Naive thymus-derived CD4-positive, alpha-beta T cell (primary cell): ENCODE results near the gene WWOX. TPM values are rescaled to one million over a fixed set of nuclear protein-coding genes. Genes with fewer than 3 reads are reported as not detected.
A peak's percentile ranks its signal among the peaks of the same experiment; 100 is the strongest.

ENCODE experiments used
- ATAC-seq: fragments of 150-1000 bp; cut with Tn5 transposase; 2 replicates; pipeline ENCODE4 v1.10.0; 2021; ENCODE audit warnings: mild to moderate bottlenecking, moderate library complexity
- CTCF ChIA-PET: fragments of 350-600 bp; sonication (Branson Sonifier 250); formaldehyde crosslinking; loops from one replicate; lab custom pipeline; 2021; ENCODE audit warnings: antibody characterized with exemption; lab: Charles Lee
- POLR2A ChIA-PET: fragments of 350-600 bp; sonication (Branson Sonifier 250); formaldehyde crosslinking; loops from one replicate; lab custom pipeline; 2021; ENCODE audit warnings: antibody characterized with exemption, inconsistent platforms; lab: Charles Lee
- DNase-seq, 9 donors: peaks; one replicate each; pipeline versions ENCODE4 v3.0.0 to v3.0.0-alpha.2; 2020 to 2022; ENCODE audit warnings: mixed read lengths in 1 of 9
- H3K27ac ChIP-seq: one replicate; pipeline ENCODE4 v1.7.0; 2013; ENCODE audit warnings: mild to moderate bottlenecking, low read depth, low read length, moderate library complexity
- H3K27me3 ChIP-seq, 2 donors: one replicate each; pipeline ENCODE4 v1.7.0; 2013; ENCODE audit warnings: low read length in 2 of 2, mild to moderate bottlenecking in 2 of 2, moderate library complexity in 2 of 2; ENCODE audit not compliant: control insufficient read depth in 2 of 2, insufficient read depth in 2 of 2
- H3K36me3 ChIP-seq, 3 experiments: 1 replicate in 2 of 3; 2 replicates in 1 of 3; pipeline ENCODE4 v1.7.0; 2013; ENCODE audit warnings: low read length in 3 of 3, mild to moderate bottlenecking in 3 of 3, moderate library complexity in 1 of 3; ENCODE audit not compliant: insufficient read depth in 3 of 3, control insufficient read depth in 2 of 3
- H3K4me1 ChIP-seq, 2 donors: one replicate each; pipeline ENCODE4 v1.7.0; 2013; ENCODE audit warnings: low read length in 2 of 2, mild to moderate bottlenecking in 2 of 2, moderate library complexity in 1 of 2; ENCODE audit not compliant: control insufficient read depth in 2 of 2, insufficient read depth in 2 of 2
- H3K4me3 ChIP-seq: 2 replicates; pipeline ENCODE4 v1.7.0; 2013; ENCODE audit warnings: mild to moderate bottlenecking, low read length
- H3K9me3 ChIP-seq, 3 experiments: 1 replicate in 2 of 3; 2 replicates in 1 of 3; pipeline ENCODE4 v1.7.0; 2013; ENCODE audit warnings: low read length in 3 of 3; ENCODE audit not compliant: control insufficient read depth in 2 of 3
- H3K27ac Mint-ChIP-seq, 9 donors: one replicate each; pipeline ENCODE4 v1.8.0; 2020 to 2022; ENCODE audit warnings: mixed read lengths in 9 of 9, mild to moderate bottlenecking in 8 of 9, moderate library complexity in 5 of 9, inconsistent platforms in 2 of 9
- H3K27me3 Mint-ChIP-seq, 5 donors: one replicate each; pipeline ENCODE4 v1.8.0; 2021 to 2022; ENCODE audit warnings: mixed read lengths in 5 of 5, mild to moderate bottlenecking in 1 of 5
- H3K36me3 Mint-ChIP-seq, 5 donors: one replicate each; pipeline ENCODE4 v1.8.0; 2020 to 2022; ENCODE audit warnings: mixed read lengths in 5 of 5, mild to moderate bottlenecking in 3 of 5, inconsistent platforms in 1 of 5
- H3K4me1 Mint-ChIP-seq, 7 donors: one replicate each; pipeline ENCODE4 v1.8.0; 2020 to 2022; ENCODE audit warnings: mixed read lengths in 7 of 7, mild to moderate bottlenecking in 3 of 7, inconsistent platforms in 1 of 7
- H3K4me3 Mint-ChIP-seq, 10 donors: one replicate each; pipeline ENCODE4 v1.8.0; 2020 to 2022; ENCODE audit warnings: mild to moderate bottlenecking in 10 of 10, mixed read lengths in 10 of 10, moderate library complexity in 6 of 10, inconsistent platforms in 2 of 10
- H3K9me3 Mint-ChIP-seq, 11 donors: one replicate each; pipeline ENCODE4 v1.8.0; 2020 to 2022; ENCODE audit warnings: mixed read lengths in 11 of 11, mild to moderate bottlenecking in 4 of 11, inconsistent platforms in 1 of 11, moderate library complexity in 1 of 11
- intact Hi-C, 2 donors: fragments of 100-400 bp; cut with micrococcal nuclease; formaldehyde crosslinking; loops; one replicate each; pipeline ENCODE4 v1.15.1; 2023
- polyA plus RNA-seq, 2 donors: library from polyadenylated mRNA; unstranded; fragments of 300-500 nt; fragmentation: Illumina TruSeq; gene quantifications; one replicate each; pipeline ENCODE4 v1.2.3, GENCODE V29; 2021
- total RNA-seq, 6 experiments: library from RNA in 5 of 6; stranded (reverse) in 5 of 6; gene quantifications; 1 replicate in 5 of 6; 2 replicates in 1 of 6; pipeline ENCODE4 v1.2.3 and lab custom pipeline; 2021 to 2026

WWOX gene
- total and polyA plus RNA-seq, 7 experiments from 2014 or later = 13.8 to 31.1 (median 20.8) TPM

DNA sequence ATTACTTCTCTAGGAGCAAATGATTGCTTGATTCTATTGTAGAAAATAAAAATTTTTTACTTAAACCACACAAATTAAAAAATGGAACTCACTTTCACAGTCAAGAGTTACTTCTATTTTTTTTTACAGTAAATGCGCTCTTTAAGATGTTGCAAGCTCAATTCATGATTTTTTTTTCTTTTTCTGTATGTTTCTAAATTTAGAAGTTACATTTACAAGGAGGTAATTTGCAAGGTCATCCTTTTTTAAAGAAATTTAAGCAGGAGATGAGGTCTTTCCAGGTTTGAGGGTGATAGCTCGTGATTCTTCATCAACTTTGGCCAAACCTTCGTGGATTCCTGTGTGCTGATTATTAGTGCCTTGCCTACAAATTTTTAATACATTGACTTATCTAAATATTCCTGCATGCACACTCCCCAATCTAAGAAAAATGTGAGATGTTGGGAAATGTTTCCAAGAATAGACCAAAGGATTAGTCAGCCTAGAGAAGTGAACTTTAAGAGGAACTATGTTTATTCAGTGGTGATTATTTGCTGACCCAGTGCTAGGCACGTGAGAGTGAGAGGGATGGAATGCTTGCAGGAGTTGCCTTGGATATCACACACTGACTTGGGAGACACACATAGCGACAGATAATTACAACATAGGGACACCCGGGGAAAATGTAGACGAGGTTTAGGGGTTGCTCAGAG lies 1071.2 kb downstream of the WWOX start:
- CTCF ChIA-PET = no interaction called here
- Mint-ChIP-seq H3K9me3 (peaks cover 7 to 14% (median 10%) of the 10 kb centered on the region in 11 donors), H3K4me3 (no peak overlapping the region), H3K27me3 (peaks cover 0 to 9% (median 0%) of the 10 kb centered on the region in 5 donors), H3K4me1 (peaks cover 0 to 22% (median 4%) of the 10 kb centered on the region in 7 donors), H3K27ac (no peak overlapping the region), H3K36me3 (peaks cover 7 to 15% (median 10%) of the 10 kb centered on the region in 5 donors)
- no peak for DNase-seq
- Histone ChIP-seq H3K27me3 (no peaks in the 10 kb centered on the region), H3K4me3 (no peak overlapping the region), H3K27ac (no peak overlapping the region), H3K4me1 (no peaks in the 10 kb centered on the region), H3K9me3 (no peaks in the 10 kb centered on the region), H3K36me3 (no peaks in the 10 kb centered on the region)
- ATAC-seq = peak; percentile 69
- intact Hi-C loops = no loop called here
- POLR2A ChIA-PET = no interaction called here

DNA sequence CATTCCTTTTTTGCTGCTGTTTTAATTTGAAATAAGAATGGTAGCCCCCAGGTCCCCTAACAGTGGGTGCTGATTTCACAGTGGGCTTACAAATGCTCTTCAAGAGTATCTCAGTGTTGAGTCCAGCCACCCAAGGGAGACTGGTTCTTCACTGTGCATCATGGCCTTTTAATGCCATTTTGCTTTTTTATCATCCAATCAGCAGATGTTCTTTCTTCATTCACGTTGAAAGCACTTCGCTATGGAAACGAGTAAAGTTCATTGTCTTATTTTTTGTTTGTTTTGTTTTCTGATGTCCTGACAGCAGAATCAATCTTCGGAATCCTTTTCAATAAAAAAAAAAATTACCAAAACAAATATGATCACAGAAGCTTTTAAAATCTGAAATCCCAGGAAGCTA lies 1072.0 kb downstream of the WWOX start:
- ATAC-seq = no peak
- H3K9me3 Mint-ChIP-seq = peaks cover 8 to 20% (median 13%) of the 10 kb centered on the region in 11 donors
- H3K27ac Mint-ChIP-seq = no peak overlapping the region
- no peak for DNase-seq
- intact Hi-C loops = no loop called here
- no peaks in the 10 kb centered on the region for H3K36me3 ChIP-seq
- no peaks in the 10 kb centered on the region for H3K27me3 ChIP-seq
- H3K4me3 Mint-ChIP-seq = no peak overlapping the region
- ChIA-PET CTCF (no interaction called here), POLR2A (no interaction called here)
- no peak overlapping the region for H3K27ac ChIP-seq
- peaks cover 9 to 19% (median 14%) of the 10 kb centered on the region in 5 donors for H3K36me3 Mint-ChIP-seq
- peaks cover 0 to 11% (median 0%) of the 10 kb centered on the region in 5 donors for H3K27me3 Mint-ChIP-seq
- no peaks in the 10 kb centered on the region for H3K4me1 ChIP-seq
- H3K9me3 ChIP-seq = no peaks in the 10 kb centered on the region
- H3K4me3 ChIP-seq = no peak overlapping the region
- peaks cover 0 to 26% (median 7%) of the 10 kb centered on the region in 7 donors for H3K4me1 Mint-ChIP-seq

DNA sequence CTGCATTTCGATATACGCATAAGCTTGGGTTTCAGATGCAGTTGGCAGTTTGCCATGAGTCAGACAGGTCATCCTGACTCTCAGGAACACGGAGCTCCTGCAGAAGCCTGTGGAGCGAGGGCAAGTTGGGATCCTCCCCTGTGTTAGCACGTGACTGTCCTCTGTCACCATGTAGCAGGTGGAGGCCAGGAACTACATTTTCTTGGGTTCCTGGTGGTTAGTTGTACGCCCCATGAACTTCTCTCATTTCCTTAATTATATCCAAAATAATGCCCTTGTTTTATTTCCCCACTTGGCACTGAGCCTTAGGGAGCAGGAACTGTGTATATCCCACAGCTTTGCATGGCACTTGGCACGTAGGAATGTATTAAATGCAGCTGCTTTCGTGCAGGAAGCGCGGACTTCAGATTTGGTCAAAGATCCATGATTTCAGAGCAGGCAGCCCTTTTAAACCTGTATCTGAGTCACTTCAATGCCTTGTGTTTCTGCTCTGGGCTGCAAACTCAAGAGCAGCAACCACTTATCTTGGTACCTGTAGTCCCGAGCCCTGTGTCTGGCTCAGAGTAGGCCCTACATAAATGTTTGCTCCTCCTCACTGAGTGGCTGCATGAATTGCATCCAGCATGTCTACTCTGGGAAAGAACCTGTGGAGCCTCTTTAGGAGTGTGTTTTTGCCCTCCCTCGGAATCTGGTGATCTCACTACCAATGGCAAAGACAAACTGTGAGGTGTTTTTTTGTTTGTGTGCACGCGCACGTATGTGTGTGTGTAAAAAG lies 1072.7 kb downstream of the WWOX start:
- H3K4me1 ChIP-seq = no peaks in the 10 kb centered on the region
- no peak for ATAC-seq
- no peaks in the 10 kb centered on the region for H3K27me3 ChIP-seq
- H3K4me3 Mint-ChIP-seq = no peak overlapping the region
- POLR2A ChIA-PET = no interaction called here
- H3K9me3 ChIP-seq = no peaks in the 10 kb centered on the region
- peaks cover 0 to 27% (median 7%) of the 10 kb centered on the region in 7 donors for H3K4me1 Mint-ChIP-seq
- H3K4me3 ChIP-seq = no peak overlapping the region
- no peak overlapping the region for H3K27ac ChIP-seq
- no peaks in the 10 kb centered on the region for H3K36me3 ChIP-seq
- intact Hi-C loops = no loop called here
- no peak overlapping the region for H3K27ac Mint-ChIP-seq
- no peak for DNase-seq
- peaks cover 11 to 20% (median 14%) of the 10 kb centered on the region in 5 donors for H3K36me3 Mint-ChIP-seq
- CTCF ChIA-PET = no interaction called here
- peaks cover 0 to 11% (median 0%) of the 10 kb centered on the region in 5 donors for H3K27me3 Mint-ChIP-seq
- H3K9me3 Mint-ChIP-seq = peaks cover 8 to 24% (median 14%) of the 10 kb centered on the region in 11 donors

DNA sequence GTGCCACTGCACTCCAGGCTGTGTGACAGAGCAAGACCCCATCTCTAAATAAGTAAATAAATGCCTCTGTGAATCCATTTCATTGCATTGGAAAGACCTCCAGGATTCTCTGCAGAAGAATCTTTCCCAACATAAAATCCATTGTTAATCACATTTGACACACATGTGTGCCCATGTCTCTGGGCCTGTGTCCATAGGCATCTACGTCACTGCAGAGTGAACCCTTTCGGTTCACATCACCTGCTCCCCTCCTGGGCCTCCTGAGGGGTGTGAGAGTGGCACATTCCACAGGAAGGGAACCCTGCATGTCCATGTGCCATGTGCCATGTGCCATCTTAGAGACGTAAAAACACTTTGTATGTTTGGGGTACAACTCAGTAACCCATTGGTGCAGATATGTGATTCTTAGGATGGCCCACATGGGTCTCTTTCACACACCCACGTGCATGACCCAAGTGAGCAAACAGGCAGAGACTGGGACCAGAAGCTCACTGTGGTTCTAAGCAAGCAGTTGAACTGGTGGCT lies 1073.6 kb downstream of the WWOX start:
- ChIA-PET POLR2A (no interaction called here), CTCF (no interaction called here)
- DNase-seq (no peak), ATAC-seq (no peak)
- H3K27me3 Mint-ChIP-seq = peaks cover 0 to 8% (median 0%) of the 10 kb centered on the region in 5 donors
- Histone ChIP-seq H3K27ac (no peak overlapping the region), H3K4me1 (no peaks in the 10 kb centered on the region), H3K27me3 (no peaks in the 10 kb centered on the region), H3K9me3 (no peaks in the 10 kb centered on the region), H3K36me3 (no peaks in the 10 kb centered on the region), H3K4me3 (no peak overlapping the region)
- H3K36me3 Mint-ChIP-seq = peaks cover 6 to 13% (median 10%) of the 10 kb centered on the region in 5 donors
- intact Hi-C loops = no loop called here
- H3K9me3 Mint-ChIP-seq = peaks cover 4 to 26% (median 8%) of the 10 kb centered on the region in 11 donors
- no peak overlapping the region for H3K27ac Mint-ChIP-seq
- H3K4me1 Mint-ChIP-seq = peaks cover 0 to 27% (median 8%) of the 10 kb centered on the region in 7 donors
- H3K4me3 Mint-ChIP-seq = no peak overlapping the region

DNA sequence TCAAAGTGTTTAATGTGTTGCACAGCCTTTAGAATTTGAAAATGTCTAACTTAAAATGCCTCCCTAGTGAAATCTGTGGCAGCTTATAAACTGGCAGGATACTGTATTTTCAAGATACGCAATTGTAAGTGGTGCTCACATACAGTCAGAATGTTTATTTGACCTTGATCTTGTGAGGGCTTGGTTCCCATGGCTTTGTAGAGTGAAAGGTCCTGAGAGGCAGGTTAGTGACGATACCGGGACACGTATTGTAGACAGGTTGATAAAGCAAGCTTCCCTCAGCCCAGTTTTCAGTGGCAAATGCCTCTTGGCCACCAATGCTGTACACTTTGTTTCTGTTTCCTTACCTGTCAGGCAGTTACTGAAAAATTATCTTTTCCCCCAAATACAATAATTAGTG lies 1074.5 kb downstream of the WWOX start:
- peaks cover 0 to 22% (median 5%) of the 10 kb centered on the region in 7 donors for H3K4me1 Mint-ChIP-seq
- Histone ChIP-seq H3K27me3 (no peaks in the 10 kb centered on the region), H3K9me3 (no peaks in the 10 kb centered on the region), H3K27ac (no peak overlapping the region), H3K4me3 (no peak overlapping the region), H3K36me3 (no peaks in the 10 kb centered on the region), H3K4me1 (no peaks in the 10 kb centered on the region)
- POLR2A ChIA-PET = no interaction called here
- H3K27ac Mint-ChIP-seq = no peak overlapping the region
- H3K36me3 Mint-ChIP-seq = peaks cover 4 to 10% (median 8%) of the 10 kb centered on the region in 5 donors
- DNase-seq (no peak), ATAC-seq (no peak)
- H3K4me3 Mint-ChIP-seq = no peak overlapping the region
- intact Hi-C loops = no loop called here
- peaks cover 3 to 28% (median 8%) of the 10 kb centered on the region in 11 donors for H3K9me3 Mint-ChIP-seq
- CTCF ChIA-PET = no interaction called here
- peaks cover 0 to 6% (median 0%) of the 10 kb centered on the region in 5 donors for H3K27me3 Mint-ChIP-seq

DNA sequence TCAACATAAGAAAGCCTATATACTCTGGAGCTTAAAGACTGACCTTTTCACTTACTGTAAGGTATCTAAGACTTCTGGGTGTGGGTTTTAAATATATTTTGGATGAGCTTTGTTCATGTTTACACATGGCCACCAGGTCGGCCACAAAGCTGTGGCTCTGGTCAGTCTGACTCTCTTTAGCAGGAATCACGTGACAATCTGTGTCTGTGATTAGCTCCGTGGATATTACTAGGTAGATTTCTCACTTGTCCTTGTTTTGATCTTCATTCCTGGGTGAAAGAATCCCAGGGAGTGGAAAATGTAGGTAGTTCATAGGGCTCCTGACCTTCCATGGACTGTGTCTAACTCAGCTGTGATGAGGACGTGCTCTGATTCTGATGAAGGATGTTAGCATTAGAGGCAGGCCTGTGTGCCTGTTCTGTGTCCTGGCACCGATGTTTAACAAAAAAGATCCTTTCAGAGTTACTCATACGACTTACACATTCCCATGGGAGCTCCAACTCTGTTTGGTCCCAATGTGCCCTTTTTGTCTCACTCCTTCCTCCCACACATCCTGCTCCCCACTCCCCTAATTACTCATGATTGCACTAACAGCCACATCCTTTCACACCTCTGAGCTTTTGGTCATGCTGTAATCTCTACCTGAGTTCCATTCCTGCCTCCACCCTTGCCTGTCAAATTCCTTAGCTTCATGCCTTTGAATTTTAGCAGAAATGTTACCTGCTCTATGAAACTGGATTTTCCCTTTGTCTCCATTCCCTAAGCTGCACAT lies 1076.0 kb downstream of the WWOX start:
- Histone ChIP-seq H3K4me1 (no peaks in the 10 kb centered on the region), H3K4me3 (no peak overlapping the region), H3K36me3 (no peaks in the 10 kb centered on the region), H3K27ac (no peak overlapping the region), H3K9me3 (no peaks in the 10 kb centered on the region), H3K27me3 (no peaks in the 10 kb centered on the region)
- H3K9me3 Mint-ChIP-seq = peaks cover 3 to 41% (median 8%) of the 10 kb centered on the region in 11 donors
- peaks cover 0 to 10% (median 0%) of the 10 kb centered on the region in 7 donors for H3K4me1 Mint-ChIP-seq
- H3K27ac Mint-ChIP-seq = no peak overlapping the region
- intact Hi-C loops = no loop called here
- H3K27me3 Mint-ChIP-seq = peaks cover 0 to 6% (median 0%) of the 10 kb centered on the region in 5 donors
- no peak overlapping the region for H3K4me3 Mint-ChIP-seq
- ATAC-seq = no peak
- peaks cover 4 to 15% (median 8%) of the 10 kb centered on the region in 5 donors for H3K36me3 Mint-ChIP-seq
- POLR2A ChIA-PET = no interaction called here
- CTCF ChIA-PET = no interaction called here
- DNase-seq = no peak
